ENCODE measurements around the gene METAP1D.

DNA sequence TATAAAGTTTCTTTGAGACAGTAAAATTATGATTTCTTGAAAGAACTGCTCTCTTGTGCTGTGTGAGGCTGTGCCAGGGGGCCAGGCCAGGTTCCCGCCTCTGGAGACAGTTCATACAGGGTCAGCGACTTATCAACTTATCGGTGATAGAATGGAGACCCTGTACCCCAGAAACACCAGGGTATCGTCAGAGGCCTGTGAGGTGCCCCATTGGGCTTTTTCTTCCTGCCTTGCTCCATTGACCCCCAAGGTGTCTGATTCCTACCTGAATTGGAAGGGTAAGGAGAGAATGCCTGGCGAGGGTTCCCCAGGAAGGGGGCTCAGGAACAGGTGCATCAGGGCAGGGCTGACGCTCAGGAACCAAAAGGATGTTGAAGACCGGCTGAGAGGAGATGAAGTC lies 89.9 kb downstream of the METAP1D start:
- TF ChIP-seq, protein P1, sequence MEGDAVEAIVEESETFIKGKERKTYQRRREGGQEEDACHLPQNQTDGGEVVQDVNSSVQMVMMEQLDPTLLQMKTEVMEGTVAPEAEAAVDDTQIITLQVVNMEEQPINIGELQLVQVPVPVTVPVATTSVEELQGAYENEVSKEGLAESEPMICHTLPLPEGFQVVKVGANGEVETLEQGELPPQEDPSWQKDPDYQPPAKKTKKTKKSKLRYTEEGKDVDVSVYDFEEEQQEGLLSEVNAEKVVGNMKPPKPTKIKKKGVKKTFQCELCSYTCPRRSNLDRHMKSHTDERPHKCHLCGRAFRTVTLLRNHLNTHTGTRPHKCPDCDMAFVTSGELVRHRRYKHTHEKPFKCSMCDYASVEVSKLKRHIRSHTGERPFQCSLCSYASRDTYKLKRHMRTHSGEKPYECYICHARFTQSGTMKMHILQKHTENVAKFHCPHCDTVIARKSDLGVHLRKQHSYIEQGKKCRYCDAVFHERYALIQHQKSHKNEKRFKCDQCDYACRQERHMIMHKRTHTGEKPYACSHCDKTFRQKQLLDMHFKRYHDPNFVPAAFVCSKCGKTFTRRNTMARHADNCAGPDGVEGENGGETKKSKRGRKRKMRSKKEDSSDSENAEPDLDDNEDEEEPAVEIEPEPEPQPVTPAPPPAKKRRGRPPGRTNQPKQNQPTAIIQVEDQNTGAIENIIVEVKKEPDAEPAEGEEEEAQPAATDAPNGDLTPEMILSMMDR (IDR thresholded peaks at IDR 0.05): no peak
- no peak for TF ChIP-seq EZH2phosphoT487 (IDR thresholded peaks at IDR 0.05)
- TF ChIP-seq EZH2 (IDR thresholded peaks at IDR 0.05): no peak

All from neural progenitor cell (in vitro differentiated cells).